NCI-H524 treated with DMSO at 0.1 percent for 48 hours (cell line): ENCODE data around the gene BLZF1.
"Not testable (repeated sequence)": the region's sequence is repeated elsewhere in the genome, so short reads cannot be mapped to it uniquely, and the experiment has no call there.

Experiments used
- DNase-seq: peaks from one replicate; lab custom pipeline; 2025; lab: John Stamatoyannopoulos, UW

BLZF1 gene, protein sequence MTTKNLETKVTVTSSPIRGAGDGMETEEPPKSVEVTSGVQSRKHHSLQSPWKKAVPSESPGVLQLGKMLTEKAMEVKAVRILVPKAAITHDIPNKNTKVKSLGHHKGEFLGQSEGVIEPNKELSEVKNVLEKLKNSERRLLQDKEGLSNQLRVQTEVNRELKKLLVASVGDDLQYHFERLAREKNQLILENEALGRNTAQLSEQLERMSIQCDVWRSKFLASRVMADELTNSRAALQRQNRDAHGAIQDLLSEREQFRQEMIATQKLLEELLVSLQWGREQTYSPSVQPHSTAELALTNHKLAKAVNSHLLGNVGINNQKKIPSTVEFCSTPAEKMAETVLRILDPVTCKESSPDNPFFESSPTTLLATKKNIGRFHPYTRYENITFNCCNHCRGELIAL

DNA sequence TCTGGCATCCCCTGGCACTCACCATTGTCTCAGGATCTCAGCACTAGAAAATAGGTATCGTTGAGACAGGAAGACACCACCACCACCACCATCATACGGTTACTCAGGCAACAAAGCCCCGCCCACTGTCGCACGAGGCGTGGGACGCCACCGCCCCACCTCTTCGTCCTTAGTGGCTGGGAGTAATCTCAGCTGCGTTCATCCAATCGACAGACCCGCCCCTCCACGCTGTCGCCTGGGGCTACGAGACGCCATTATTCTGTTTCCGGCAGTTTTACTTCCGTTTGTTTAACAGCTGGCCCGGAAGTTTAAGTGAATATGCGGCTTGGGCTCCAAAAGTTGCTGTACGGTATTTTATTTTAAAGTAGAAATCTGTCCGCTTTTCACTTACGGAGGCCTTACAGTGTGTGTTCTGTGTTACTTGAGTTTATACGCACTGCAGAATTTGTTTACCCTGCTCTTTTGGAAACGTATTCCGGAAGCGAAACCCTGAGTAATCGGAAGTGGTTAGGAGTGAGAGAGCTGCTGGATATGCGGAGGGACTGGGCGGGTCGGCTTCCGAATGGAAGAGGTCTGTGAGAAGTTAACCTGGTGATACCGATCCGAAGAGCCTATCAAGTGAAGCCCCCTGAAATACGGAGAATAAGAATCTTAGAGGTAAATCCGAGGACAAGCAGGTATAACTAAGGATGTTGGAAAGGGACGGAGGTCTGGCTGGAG lies at the start of gene BLZF1, which contains the start of gene NME7:
Gene BLZF1 (plus strand): TSS at position 510 of the 720 bp plus-strand sequence. CDS start 1,328 bp downstream, outside the sequence.
Gene NME7 (minus strand): TSS at position 112 of the 720 bp plus-strand sequence. CDS start 87 bp downstream, at position 25.
- peak; percentile 88 for DNase-seq

DNA sequence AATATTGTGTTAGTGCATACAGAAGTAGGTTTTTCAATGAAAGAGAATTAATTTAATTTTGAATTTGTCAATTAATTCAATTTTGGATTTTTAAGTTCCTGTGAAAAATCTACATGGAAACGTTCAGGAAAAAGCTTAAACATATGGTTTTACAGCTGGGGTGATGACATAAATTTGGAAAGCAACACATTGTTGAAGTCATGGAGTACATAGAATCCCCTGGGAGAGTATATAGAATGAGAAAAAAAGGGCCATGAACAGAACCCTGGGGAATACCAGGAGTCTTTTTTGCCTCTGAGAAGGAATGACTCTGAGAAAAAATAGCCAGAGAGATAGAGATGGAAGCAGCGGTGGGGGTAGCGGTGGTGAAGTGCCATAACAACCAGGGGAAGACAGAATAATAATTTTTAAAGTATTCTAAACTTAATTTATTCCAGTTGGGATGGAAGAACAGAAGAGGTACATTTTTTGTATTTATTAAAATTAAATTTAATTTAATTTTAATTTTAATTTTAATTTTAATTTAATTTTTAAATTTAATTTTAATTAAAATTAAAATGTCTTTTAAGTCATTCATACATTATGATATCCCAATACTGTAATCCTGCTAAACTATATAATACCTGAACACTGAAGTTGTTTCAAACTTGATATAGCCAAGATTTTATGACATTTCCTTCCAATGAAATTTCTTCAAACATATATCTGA lies 49.3 kb upstream of the BLZF1 start:
- DNase-seq, result no peak

DNA sequence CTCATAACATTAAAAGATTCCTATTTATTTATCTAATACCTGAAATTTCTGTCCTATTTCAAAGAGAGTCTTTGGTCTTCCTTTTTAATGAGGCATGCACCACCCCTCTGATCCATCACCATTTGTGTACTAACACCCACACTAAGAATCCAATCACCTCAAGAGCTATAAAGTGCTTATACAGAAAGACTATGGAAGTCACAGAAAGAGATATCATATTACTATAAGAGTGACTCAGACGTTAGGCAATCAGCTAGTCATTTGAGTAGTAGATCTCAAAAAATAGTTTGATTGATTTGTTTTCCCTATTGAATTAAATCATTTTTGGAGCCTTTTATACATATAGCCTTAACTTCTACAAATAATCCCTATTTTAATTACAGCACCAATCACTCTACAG lies 46.5 kb upstream of the BLZF1 start:
- peak; percentile 46 for DNase-seq

DNA sequence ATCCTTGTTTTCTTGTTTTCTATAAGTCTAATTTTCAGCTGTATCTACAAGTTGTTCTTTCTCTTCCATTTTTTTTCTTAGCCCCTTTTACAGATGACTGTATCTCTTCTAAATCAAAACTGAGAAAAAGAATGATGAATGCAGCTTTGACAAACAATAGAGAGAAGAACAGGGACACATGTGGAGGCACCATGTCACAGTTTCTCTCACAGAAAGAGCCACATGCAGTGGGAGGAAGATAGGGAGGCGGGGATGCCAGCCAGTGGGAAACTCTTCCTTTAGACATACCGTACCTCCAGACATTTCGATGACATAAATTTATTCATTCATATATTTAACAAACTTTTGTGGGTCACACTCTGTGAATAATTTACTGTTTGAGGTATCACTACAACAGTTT lies 45.9 kb upstream of the BLZF1 start:
- no peak for DNase-seq

DNA sequence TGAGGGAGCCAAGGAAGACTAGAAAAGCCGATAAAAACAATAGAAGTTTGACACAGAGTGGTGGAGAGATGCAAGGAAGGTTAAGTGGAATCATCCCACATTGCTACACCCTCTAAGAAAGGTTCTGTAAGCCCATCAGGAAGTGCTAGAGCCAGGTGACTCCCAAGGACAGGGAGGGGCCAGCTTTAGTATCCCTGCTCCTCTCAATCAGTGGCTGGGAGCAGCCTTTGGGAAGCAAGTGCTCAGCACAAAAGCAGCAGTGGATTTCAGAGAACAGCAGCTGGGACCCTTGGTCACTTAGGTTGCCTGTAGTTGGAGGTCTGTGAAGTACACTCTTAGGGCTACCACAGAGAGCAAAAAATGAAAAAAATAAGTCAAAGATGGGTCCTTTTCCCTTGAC lies 42.9 kb upstream of the BLZF1 start:
- no peak for DNase-seq

DNA sequence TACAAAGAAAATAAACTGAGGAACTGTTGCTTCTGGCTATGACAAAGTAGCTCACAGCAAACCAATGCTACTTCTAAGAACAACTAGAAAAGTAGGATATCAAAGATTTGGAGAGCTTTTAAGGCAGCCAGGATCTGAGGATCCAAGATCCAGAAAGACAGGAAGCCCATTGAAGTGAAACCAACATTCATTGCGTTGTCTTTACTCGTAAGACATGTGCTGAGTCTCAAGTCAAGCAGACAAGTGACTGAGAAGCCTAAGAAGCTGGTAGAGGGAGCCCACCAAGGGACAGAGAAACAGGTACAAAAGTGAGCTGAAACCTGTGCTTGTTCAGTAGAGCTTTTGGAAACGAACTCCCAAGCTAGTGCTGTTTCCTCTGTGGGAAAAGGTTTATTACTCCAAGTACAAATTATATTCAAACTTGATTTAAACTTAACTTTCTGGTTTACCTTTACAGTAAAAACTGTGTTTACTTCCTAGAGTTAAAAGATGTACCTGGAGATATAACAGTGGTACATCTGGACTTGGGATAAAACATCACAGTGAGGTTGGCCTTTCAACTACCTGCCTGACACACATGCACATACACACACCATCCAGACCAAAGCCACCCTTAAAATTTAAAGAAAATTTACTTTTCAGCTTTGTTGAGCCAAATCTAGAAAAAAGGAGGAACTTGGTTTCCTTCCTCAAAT lies 41.6 kb upstream of the BLZF1 start:
- no peak for DNase-seq

DNA sequence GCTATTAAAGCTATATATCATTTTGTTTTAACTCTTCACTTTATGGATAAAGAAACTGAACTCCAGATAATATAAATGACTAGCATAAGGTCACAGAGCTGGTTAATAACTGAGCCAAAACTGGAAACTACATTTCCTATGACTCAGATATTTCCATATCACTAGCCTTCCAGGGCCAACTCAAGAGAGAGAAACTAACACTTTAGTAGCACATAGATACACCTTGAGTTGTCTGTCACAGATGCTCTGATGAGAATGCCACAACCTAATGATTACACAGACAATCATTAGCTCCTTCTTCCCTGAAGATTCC lies 41.1 kb upstream of the BLZF1 start:
- no peak for DNase-seq

DNA sequence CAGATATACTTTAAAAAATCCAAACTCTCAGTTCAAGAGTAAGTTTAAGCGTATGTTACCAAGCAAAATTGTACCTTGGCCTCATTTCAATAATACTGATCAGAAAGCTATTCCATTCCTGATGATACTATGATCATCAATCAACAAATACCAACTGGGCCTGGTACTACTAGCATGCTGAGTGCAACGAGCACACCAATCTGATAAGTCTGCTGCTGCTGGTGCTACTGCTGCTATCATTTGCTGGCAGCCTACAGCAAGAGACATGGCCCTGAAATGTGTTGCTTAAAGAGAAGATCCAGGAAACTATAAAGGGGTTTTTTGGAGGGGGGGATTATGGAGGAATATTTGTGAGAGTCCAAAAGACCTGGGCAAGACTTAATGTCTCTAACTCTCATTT lies 40.1 kb upstream of the BLZF1 start:
- no peak for DNase-seq

DNA sequence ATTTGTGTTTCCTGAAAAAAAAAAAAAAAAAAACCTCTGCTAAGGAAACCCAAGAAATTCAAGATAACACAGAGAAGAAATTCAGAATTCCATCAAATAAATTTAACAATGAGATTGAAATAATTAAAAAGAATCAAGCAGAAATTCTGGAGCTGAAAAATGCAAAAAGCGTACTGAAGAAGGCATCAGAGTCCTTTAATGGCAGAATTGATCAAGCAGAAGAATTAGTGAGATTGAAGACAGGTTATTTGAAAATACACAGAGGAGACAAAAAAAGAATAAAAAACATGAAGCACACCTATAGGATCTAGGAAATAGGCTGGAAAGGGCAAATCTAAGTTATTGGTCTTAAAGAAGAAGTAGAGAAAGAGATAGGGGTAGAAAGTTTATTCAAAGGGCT lies 38.6 kb upstream of the BLZF1 start:
- DNase-seq, result no peak

DNA sequence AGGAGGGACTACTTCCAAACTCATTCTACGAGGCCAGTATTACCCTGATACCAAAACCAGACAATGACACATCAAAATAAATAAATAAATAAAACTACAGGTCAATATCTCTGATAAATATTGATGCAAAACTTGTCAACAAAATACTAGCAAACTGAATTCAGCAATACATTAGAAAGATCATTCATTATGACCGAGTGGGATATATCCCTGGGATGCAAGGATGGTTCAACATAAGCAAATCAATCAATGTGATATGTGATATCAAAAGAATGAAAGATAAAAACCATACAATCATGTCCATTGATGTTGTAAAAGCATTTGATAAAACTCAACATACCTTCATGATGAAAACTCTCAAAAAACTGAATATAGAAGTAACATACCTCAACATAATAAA lies 37.1 kb upstream of the BLZF1 start:
- no peak for DNase-seq

DNA sequence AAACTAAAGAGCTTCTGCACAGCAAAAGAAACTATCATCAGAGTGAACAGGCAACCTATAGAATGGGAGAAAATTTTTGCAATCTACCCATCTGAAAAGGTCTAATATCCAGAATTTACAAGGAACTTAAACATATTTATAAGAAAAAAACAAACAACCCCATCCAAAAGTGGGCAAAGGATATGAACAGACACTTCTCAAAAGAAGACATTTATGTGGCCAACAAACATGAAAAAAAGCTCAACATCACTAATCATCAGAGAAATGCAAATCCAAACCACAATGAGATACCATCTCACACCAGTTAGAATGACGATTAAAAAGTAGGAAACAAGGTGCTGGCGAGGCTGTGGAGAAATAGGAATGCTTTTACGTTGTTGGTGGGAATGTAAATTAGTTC lies 33.3 kb upstream of the BLZF1 start:
- DNase-seq, result not testable (repeated sequence)

DNA sequence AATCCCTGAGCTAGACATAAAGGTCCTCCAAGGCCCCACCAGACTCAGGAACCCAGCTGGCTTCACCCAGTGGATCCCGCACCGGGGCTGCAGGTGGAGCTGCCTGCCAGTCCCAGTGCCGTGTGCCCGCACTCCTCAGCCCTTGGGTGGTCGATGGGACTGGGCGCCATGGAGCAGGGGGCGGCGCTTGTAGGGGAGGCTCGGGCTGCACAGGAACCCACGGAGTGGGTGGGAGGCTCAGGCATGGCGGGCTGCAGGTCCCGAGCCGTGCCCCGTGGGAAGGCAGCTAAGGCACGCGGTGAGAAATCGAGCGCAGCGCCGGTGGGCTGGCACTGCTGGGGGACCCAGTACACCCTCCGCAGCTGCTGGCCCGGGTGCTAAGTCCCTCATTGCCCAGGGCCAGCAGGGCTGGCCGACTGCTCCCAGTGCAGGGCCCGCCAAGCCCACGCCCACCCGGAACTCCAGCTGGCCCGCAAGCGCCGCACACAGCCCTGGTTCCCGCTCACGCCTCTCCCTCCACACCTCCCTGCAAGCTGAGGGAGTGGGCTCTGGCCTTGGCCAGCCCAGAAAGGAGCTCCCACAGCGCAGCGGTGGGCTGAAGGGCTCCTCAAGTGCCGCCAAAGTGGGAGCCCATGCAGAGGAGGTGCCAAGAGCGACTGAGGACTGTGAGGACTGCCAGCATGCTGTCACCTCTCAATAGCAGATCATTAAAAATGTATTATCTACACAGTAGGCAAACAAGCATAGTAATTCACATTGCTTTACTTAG lies 30.9 kb upstream of the BLZF1 start:
- DNase-seq, result not testable (repeated sequence)

DNA sequence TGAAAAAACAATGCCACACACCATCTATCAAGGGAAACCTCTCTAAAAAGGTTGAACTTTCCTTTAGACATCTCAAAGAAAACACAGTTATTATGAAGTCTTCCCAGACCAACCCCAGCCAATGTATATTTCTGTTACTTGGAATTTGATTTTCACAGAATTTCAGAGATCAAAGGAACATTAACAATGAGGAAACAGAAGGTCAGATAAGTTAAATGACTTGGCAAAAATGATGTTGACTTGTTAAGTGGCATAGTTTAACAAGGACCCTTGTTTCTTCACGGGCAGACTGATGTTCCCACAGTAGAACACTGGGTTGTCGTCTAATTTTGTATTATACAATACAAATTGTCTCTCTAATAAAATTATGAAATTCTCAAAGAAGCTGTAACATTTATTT lies 29.4 kb upstream of the BLZF1 start:
- DNase-seq, result no peak

DNA sequence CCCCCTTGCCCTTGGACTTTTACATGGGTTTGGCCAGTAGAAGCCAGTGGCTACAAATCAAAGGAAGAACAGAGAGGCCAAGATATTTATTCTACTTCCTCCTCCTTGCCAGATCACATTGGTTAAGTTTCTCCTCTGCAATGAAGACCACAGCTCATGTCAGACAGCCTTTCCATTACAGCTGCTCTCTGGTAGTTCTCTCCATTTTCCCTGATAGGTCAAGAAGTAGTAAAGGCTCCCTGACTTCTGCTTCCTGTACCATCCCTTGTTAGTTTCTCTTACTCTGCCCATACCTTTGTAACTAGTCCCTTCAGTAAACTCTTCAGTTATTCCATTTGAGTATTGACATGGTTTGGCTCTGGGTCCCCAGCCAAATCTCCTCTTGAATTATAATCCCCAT lies 28.2 kb upstream of the BLZF1 start:
- DNase-seq, result no peak

DNA sequence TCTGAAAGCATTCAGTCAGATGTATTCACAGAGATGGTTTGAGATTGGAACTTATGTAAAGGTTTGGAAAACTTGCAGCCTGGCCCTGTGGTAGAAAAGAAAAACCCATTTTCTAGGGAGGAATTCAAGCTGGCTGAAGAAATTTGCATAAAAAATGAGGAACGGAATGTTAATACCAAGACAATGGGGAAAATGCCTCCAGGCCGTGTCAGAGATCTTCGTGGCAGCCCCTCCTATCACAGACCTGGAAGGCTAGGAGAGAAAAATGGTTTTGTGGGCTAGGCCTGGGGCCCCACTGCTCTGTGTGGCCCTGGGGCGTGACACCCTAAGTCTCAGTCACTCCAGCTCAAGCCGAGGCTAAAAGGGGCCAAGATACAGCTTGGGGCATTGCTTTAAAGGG lies 27.1 kb upstream of the BLZF1 start:
- DNase-seq, result no peak

DNA sequence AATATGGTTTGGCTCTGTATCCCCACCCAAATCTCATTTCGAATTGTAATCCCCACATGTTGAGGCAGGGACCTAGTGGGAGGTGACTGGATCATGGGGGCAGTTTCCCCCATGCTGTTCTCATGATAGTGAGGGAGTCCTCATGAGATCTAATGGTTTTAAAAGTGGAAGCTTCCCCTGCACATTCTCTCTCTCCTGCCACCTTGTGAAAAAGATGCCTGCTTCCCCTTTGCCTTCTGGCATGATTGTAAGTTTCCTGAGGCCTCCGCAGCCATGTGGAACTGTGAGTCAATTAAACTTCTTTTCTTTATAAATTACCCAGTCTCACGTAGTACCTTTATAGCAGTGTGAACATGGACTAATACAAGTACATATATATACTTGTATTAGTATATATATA lies 25.9 kb upstream of the BLZF1 start:
- DNase-seq, result not testable (repeated sequence)

DNA sequence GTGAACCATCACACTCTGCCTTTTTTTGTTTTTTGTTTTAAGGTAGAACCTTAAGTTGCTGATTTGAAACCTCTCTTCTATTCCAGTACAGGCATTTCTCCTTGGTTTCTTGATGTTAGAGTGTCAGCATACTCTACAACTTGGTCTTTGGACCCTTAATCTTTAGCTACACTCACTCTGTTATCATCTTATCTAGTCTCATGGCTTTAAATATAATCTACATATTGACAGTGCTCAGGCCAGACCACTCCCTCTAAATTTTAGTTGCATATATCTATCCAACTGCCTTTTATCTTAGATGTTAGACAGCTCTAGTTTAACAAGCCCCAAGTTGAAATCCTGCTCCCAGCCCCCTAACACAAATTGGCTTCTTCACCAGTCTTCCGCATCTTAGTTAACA lies 22.5 kb upstream of the BLZF1 start:
- no peak for DNase-seq

DNA sequence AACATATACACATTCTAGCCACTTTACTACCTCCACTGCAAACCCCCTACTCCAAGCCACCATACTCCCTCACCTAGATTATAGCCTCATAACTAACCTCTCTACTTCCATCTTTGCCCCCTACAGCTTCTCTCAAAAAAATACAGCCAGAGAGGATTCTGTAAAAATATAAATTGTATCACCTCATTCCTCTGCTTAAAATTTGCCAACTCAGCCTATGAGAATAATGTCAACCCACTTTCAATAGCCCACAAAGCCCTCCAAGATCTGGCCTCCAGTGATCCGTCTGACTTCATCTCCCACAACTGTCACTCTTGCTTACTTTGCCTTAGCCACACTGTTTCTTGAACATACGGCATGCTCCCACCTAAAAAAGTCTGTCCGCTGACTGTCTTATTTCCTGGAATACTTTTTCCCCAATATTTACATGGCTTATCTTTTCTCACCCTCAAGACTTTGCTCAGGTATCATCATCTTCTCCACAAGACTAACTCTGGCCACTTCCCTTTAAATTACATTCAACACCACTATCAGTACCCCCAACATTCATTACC lies 21.9 kb upstream of the BLZF1 start:
- no peak for DNase-seq

DNA sequence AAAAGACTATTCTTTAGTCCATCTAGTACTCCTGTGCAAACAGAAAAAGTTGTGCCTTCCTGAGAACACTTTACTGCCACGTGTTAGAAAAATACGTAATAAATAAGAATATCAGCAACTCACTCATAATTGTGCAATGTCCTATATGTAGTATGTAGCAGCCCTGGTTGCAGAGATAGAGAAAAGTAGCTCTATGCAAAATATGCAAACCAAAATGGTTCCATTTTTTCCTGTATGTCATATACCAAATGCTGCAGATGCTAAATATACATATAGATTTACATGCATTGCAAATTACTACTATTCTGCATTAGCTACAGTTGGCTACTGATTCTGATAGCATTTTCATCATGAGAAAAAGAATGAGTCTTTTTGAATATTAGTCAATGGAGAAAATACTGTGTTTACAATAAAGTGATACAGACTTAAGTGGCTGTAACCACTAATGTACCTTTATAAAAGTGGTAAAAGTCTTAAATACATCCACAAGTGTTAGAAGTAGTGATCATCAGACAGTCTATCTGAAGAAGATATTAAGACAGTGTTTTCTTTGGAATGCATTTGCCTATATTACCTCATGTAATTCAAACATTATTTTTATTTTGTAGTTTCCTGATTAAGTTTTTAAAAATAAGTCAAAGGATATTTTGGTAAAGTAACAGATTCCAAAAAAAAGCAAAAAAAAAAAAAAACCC lies 20.2 kb upstream of the BLZF1 start:
- DNase-seq, result no peak

DNA sequence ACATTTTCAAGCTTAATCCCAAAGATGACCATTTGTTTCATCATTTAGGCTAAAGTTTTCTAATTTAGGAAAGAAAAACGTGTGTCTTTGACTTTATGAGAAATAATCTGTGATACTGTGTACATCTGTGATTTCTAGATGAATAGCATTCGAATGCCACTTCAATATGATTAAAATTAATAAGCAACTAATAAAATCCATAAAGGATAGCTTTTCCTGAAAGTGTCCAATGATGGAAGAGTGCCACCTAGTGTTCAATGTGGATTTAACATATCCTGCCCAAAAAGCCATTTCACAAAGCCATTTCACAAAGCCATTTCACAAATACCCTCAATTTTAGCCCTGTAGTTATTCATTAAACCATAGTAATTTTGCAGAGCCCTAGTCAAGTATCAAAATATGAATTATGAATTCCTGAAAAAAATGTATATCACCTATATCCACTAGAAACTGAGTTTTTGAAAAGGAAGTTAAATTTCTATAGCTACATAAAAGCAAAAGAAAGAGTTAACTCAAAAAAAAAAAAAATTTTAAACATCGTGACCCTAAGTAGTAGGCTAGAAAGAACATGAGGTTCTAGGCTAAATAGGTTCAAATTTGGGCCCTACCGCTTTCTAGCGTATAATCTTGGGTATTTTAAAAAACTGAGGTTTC lies 19.5 kb upstream of the BLZF1 start:
- no peak for DNase-seq
